NB4 (cell line): ENCODE measurements around the gene ZSWIM8.

ENCODE experiments used
- MAX ChIP-seq: IDR thresholded peaks from 2 replicates; pipeline ENCODE4 v1.6.1; 2011; ENCODE audit warnings: low read depth, low read length
- MYC ChIP-seq: IDR thresholded peaks from 2 replicates; pipeline ENCODE4 v1.6.1; 2011; ENCODE audit warnings: low read depth, low read length
- POLR2A ChIP-seq: IDR thresholded peaks from 2 replicates; pipeline ENCODE4 v1.6.1; 2011; ENCODE audit warnings: mild to moderate bottlenecking; ENCODE audit not compliant: insufficient read length; ENCODE audit errors: extremely low read depth
- TF ChIP-seq, protein P1 (sequence below): IDR thresholded peaks from one replicate; pipeline ENCODE4 v1.5.1; 2012; ENCODE audit warnings: low read depth, low read length

GRCh38 chr10:73840403-73841060 lies 55.1 kb downstream of the ZSWIM8 start:
- TF ChIP-seq POLR2A, result no peak
- TF ChIP-seq, protein P1, sequence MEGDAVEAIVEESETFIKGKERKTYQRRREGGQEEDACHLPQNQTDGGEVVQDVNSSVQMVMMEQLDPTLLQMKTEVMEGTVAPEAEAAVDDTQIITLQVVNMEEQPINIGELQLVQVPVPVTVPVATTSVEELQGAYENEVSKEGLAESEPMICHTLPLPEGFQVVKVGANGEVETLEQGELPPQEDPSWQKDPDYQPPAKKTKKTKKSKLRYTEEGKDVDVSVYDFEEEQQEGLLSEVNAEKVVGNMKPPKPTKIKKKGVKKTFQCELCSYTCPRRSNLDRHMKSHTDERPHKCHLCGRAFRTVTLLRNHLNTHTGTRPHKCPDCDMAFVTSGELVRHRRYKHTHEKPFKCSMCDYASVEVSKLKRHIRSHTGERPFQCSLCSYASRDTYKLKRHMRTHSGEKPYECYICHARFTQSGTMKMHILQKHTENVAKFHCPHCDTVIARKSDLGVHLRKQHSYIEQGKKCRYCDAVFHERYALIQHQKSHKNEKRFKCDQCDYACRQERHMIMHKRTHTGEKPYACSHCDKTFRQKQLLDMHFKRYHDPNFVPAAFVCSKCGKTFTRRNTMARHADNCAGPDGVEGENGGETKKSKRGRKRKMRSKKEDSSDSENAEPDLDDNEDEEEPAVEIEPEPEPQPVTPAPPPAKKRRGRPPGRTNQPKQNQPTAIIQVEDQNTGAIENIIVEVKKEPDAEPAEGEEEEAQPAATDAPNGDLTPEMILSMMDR, result no peak
- no peak for TF ChIP-seq MAX
- no peak for TF ChIP-seq MYC
